ENCODE measurements around the gene ABCC10.
A peak's percentile ranks its signal among the peaks of the same experiment; 100 is the strongest.

Gene ABCC10

GRCh38 chr6:43468748-43469681, 41.7 kb downstream of the ABCC10 start:
- no peak for DNase-seq (ENCODE audit: low read depth)

GRCh38 chr6:43469947-43470346, 42.6 kb downstream of the ABCC10 start:
- no peak for DNase-seq (ENCODE audit: low read depth)

GRCh38 chr6:43471399-43471798, 44.1 kb downstream of the ABCC10 start:
- no peak for DNase-seq (ENCODE audit: low read depth)

- no peak for DNase-seq (ENCODE audit: low read depth)
Measured at GRCh38 chr6:43472515-43472914, 45.2 kb downstream of the ABCC10 start.

- no peak for DNase-seq (ENCODE audit: low read depth)
Measured at GRCh38 chr6:43475516-43475915, 48.2 kb downstream of the ABCC10 start.

- no peak for DNase-seq (ENCODE audit: low read depth)
Measured at GRCh38 chr6:43476746-43477145, 49.4 kb downstream of the ABCC10 start.

GRCh38 chr6:43477235-43478007, 50.1 kb downstream of the ABCC10 start, which contains the start of gene TJAP1:
Gene TJAP1 (plus strand): TSS chr6:43477570. CDS start chr6:43499002, 21,432 bp downstream.
- peak; percentile 70 for DNase-seq (ENCODE audit: low read depth)

GRCh38 chr6:43478008-43478372, 50.6 kb downstream of the ABCC10 start:
- no peak for DNase-seq (ENCODE audit: low read depth)

- DNase-seq (ENCODE audit: low read depth) = no peak
Measured at GRCh38 chr6:43481075-43481474, 53.7 kb downstream of the ABCC10 start.

- DNase-seq (ENCODE audit: low read depth) = no peak
Measured at GRCh38 chr6:43481591-43482236, 54.4 kb downstream of the ABCC10 start.

- no peak for DNase-seq (ENCODE audit: low read depth)
Measured at GRCh38 chr6:43488667-43489276, 61.4 kb downstream of the ABCC10 start.

GRCh38 chr6:43489277-43490072, 62.1 kb downstream of the ABCC10 start:
- no peak for DNase-seq (ENCODE audit: low read depth)

GRCh38 chr6:43490523-43490939, 63.2 kb downstream of the ABCC10 start:
- no peak for DNase-seq (ENCODE audit: low read depth)

- peak; percentile 73 for DNase-seq (ENCODE audit: low read depth)
Measured at GRCh38 chr6:43491750-43492661, 64.7 kb downstream of the ABCC10 start.

GRCh38 chr6:43492673-43493072, 65.3 kb downstream of the ABCC10 start:
- DNase-seq (ENCODE audit: low read depth) = peak; percentile 22

- no peak for DNase-seq (ENCODE audit: low read depth)
Measured at GRCh38 chr6:43493230-43493629, 65.9 kb downstream of the ABCC10 start.

GRCh38 chr6:43493833-43494232, 66.5 kb downstream of the ABCC10 start:
- no peak for DNase-seq (ENCODE audit: low read depth)

- DNase-seq (ENCODE audit: low read depth) = no peak
Measured at GRCh38 chr6:43494321-43494720, 67.0 kb downstream of the ABCC10 start.

- no peak for DNase-seq (ENCODE audit: low read depth)
Measured at GRCh38 chr6:43494766-43495165, 67.4 kb downstream of the ABCC10 start.

- DNase-seq (ENCODE audit: low read depth) = peak; percentile 27
Measured at GRCh38 chr6:43495409-43495941, 68.1 kb downstream of the ABCC10 start.

All from fibroblast of gingiva (primary cell).